ENCODE measurements around the gene MRPS11. TPM values are rescaled to one million over a fixed set of nuclear protein-coding genes. Genes with fewer than 3 reads are reported as not detected.

MRPS11 gene
- total RNA-seq, 1 donor from 2014 or later, result 56.3 TPM

DNA sequence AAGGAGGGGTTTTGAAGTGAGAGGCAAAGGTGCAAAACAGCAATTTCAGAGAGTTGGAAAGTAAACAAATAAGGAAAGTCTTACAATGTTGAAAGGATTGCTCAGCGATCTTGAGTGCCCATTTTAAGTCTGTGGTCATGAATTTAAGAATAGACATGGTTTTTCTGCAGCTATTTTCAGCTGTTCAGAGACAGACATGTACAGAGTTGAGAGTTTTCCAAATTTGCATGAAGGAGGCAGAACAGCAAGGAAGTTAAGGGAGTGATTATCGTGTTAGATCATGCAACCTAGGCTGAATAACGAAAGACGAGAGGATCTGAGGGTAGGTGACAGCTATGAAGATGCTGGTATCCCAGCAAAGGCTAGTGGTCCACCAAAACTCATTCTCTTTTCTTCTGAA lies 41.8 kb downstream of the MRPS11 start:
- TF ChIP-seq, protein P1, sequence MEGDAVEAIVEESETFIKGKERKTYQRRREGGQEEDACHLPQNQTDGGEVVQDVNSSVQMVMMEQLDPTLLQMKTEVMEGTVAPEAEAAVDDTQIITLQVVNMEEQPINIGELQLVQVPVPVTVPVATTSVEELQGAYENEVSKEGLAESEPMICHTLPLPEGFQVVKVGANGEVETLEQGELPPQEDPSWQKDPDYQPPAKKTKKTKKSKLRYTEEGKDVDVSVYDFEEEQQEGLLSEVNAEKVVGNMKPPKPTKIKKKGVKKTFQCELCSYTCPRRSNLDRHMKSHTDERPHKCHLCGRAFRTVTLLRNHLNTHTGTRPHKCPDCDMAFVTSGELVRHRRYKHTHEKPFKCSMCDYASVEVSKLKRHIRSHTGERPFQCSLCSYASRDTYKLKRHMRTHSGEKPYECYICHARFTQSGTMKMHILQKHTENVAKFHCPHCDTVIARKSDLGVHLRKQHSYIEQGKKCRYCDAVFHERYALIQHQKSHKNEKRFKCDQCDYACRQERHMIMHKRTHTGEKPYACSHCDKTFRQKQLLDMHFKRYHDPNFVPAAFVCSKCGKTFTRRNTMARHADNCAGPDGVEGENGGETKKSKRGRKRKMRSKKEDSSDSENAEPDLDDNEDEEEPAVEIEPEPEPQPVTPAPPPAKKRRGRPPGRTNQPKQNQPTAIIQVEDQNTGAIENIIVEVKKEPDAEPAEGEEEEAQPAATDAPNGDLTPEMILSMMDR (conservative IDR thresholded peaks at IDR 0.05), result no peak
- Mint-ChIP-seq H3K27ac (ENCODE audit: unreplicated experiment) (no peak overlapping the region), H3K4me1 (no peaks in the 10 kb centered on the region), H3K36me3 (ENCODE audit: low read depth) (peaks cover 24% of the 10 kb centered on the region), H3K4me3 (no peak overlapping the region), H3K9me3 (no peaks in the 10 kb centered on the region), H3K27me3 (ENCODE audit: low read depth) (no peaks in the 10 kb centered on the region)
- DNase-seq (ENCODE audit: low read depth, low spot score), result no peak

DNA sequence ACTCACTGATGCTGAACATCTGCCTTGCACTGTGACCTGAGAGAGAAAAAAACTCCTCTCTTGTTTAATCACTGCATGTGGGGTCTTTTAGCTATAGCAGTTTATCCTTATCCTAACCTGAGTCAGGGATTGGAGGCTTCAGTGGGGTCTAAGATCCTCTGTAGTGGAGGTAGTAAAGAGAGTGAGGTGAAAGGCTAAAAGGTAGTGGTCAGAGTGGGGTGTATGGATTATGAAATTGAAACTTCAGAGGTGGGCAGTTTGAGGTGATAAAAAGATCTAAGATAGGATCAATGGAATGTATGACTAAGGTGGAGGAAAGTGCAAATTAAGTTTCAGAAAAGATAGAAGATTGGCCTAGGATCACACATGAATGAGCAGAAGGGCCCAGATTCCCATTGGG lies 42.5 kb downstream of the MRPS11 start:
- no peaks in the 10 kb centered on the region for H3K27me3 Mint-ChIP-seq (ENCODE audit: low read depth)
- no peaks in the 10 kb centered on the region for H3K9me3 Mint-ChIP-seq
- TF ChIP-seq, protein P1 (conservative IDR thresholded peaks at IDR 0.05), result no peak
- DNase-seq (ENCODE audit: low read depth, low spot score), result no peak
- H3K36me3 Mint-ChIP-seq (ENCODE audit: low read depth), result peaks cover 24% of the 10 kb centered on the region
- no peak overlapping the region for H3K27ac Mint-ChIP-seq (ENCODE audit: unreplicated experiment)
- no peaks in the 10 kb centered on the region for H3K4me1 Mint-ChIP-seq
- H3K4me3 Mint-ChIP-seq, result no peak overlapping the region

DNA sequence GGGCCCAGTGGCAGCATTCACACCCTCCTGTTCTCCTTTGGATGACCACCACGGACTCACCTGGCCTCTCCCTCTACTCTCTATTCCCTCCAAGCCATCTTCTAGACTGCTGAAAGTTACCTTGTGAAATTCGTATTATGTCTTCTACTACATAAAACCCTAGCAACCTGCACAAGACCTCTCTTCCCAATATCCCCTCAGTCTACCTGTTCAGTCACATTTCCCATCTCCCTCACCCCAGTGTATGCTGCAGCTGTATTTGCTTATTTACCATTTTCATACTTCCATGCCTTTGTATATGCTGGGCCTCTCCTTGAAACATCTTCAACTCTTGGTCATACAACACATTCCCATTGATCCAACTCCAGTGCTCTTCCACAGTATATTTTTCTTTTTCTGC lies 43.7 kb downstream of the MRPS11 start:
- no peaks in the 10 kb centered on the region for H3K27me3 Mint-ChIP-seq (ENCODE audit: low read depth)
- DNase-seq (ENCODE audit: low read depth, low spot score), result no peak
- H3K27ac Mint-ChIP-seq (ENCODE audit: unreplicated experiment), result no peak overlapping the region
- TF ChIP-seq, protein P1 (conservative IDR thresholded peaks at IDR 0.05), result no peak
- no peaks in the 10 kb centered on the region for H3K4me1 Mint-ChIP-seq
- peaks cover 24% of the 10 kb centered on the region for H3K36me3 Mint-ChIP-seq (ENCODE audit: low read depth)
- H3K4me3 Mint-ChIP-seq, result no peak overlapping the region
- no peaks in the 10 kb centered on the region for H3K9me3 Mint-ChIP-seq

DNA sequence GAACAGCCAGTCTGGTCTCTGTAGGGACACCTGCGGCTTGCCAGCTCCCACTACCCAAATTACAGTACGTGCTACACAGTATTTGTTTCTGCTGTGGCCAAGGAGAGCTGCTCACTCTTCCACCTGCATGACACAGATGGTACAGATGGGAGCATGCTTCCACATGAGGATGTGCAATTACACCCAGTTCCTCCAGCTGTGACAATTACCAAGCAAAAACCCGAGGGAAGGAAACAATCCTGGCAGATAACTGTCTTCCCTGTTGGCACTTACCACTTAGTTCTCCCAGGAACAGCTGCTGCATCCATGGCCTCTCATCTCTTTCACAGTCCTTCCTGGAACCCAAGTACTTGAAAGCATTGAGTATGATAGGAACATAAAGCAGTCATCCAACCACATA lies 44.6 kb downstream of the MRPS11 start:
- no peak overlapping the region for H3K27ac Mint-ChIP-seq (ENCODE audit: unreplicated experiment)
- TF ChIP-seq, protein P1 (conservative IDR thresholded peaks at IDR 0.05), result no peak
- H3K9me3 Mint-ChIP-seq, result no peaks in the 10 kb centered on the region
- peaks cover 24% of the 10 kb centered on the region for H3K36me3 Mint-ChIP-seq (ENCODE audit: low read depth)
- no peak overlapping the region for H3K4me3 Mint-ChIP-seq
- DNase-seq (ENCODE audit: low read depth, low spot score), result no peak
- H3K4me1 Mint-ChIP-seq, result no peaks in the 10 kb centered on the region
- no peaks in the 10 kb centered on the region for H3K27me3 Mint-ChIP-seq (ENCODE audit: low read depth)

DNA sequence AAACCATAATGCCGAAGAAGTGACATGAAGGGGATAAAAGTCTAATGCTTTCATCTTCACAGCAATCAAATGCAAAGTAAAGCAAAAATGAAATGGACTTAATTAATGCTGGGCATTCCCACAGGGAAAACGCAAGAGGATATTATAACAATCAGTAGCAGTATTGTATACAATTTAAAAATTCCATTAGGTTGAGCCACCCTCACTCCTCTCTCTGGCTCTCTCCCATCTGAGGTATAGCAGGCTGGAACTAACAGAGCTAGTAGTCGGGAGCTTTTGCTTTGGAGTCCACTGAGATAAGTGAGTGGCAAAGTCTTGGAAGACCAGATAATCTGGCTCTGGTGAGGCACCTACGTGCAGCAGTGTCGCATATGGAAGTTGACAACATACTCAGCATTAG lies 45.1 kb downstream of the MRPS11 start:
- TF ChIP-seq, protein P1 (conservative IDR thresholded peaks at IDR 0.05), result no peak
- H3K36me3 Mint-ChIP-seq (ENCODE audit: low read depth), result peaks cover 22% of the 10 kb centered on the region
- no peak overlapping the region for H3K4me3 Mint-ChIP-seq
- H3K9me3 Mint-ChIP-seq, result no peaks in the 10 kb centered on the region
- H3K27ac Mint-ChIP-seq (ENCODE audit: unreplicated experiment), result no peak overlapping the region
- no peaks in the 10 kb centered on the region for H3K4me1 Mint-ChIP-seq
- H3K27me3 Mint-ChIP-seq (ENCODE audit: low read depth), result no peaks in the 10 kb centered on the region
- no peak for DNase-seq (ENCODE audit: low read depth, low spot score)

DNA sequence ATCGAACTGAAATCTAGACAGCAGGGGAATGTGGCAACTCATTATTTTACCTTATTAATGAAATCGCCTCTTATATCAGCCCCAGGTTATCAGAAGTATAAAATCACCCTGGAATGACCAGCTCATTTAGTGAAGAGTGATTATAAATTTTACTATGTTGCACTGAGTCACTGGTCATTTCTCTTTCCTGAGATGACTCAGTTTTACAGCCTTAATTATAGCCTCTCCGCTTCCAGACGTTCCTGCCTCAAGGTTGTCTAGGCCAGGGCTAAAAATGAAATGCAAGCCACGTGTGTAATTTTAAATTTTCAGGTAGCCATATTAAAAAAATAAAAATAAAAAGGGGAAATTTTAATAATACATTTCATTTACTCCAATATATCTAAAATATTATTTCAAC lies 45.7 kb downstream of the MRPS11 start:
- Mint-ChIP-seq H3K27me3 (ENCODE audit: low read depth) (no peaks in the 10 kb centered on the region), H3K4me3 (no peak overlapping the region), H3K27ac (ENCODE audit: unreplicated experiment) (no peak overlapping the region), H3K9me3 (no peaks in the 10 kb centered on the region), H3K36me3 (ENCODE audit: low read depth) (peaks cover 22% of the 10 kb centered on the region), H3K4me1 (no peaks in the 10 kb centered on the region)
- no peak for DNase-seq (ENCODE audit: low read depth, low spot score)
- TF ChIP-seq, protein P1 (conservative IDR thresholded peaks at IDR 0.05), result no peak
